GM12892 (cell line): ENCODE measurements around the gene TAF1C.

Experiments
- POLR2A ChIP-seq: IDR thresholded peaks from 2 replicates; pipeline ENCODE4 v1.6.1; 2011; ENCODE audit warnings: low read depth, low read length, control low read depth
- POLR2AphosphoS5 ChIP-seq: IDR thresholded peaks from 2 replicates; pipeline ENCODE4 v1.6.1; 2011; ENCODE audit warnings: low read depth, low read length, control low read depth
- TAF1 ChIP-seq: IDR thresholded peaks from 2 replicates; pipeline ENCODE4 v1.6.1; 2011; ENCODE audit warnings: low read depth, mild to moderate bottlenecking, control low read depth, low read length, borderline replicate concordance

DNA sequence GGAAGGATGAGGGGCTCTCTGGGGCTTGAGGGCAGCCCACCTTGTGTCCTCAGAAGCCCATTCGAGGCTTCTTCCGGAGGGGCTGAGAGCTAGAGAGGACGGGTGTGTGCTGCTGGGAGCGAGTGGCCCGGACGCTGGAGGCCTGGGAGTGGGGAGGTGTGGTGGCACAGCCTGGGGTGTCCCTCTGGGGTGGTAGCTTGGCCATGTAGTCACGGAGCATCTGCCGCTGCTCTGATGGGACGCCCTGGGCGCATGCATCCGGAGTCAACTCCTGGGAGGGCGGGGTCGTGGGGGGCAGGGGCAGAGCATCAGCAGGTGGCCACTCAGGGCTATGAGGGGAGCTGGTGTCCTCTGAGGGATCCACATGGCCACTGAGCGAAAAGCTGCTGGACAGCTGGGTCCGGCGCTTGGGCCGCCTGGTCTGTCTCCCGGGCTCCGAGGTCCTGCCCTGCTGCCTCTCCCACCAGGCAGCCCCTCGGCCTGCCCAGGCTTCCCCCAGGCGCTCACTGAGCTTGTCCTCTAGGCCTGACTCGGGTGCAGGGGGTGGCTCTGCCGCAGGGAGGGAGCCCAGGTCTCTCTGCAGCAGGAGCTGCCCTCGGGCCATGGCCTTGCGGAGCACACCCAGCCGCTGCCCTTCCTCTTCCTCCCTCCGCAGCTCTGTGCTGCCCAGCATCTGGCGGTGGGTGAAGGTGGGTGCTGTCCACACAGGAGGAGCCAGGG is 7.8 kb downstream of the TAF1C start:
- no peak for TF ChIP-seq POLR2AphosphoS5
- TF ChIP-seq POLR2A: no peak
- no peak for TF ChIP-seq TAF1
